Mesenchymal stem cell (in vitro differentiated cells and primary cell): ENCODE results near the gene KNSTRN.

Experiments
- DNase-seq: peaks from one replicate; pipeline ENCODE4 v3.0.0-alpha.2; 2013
- H2AFZ ChIP-seq: one replicate; pipeline ENCODE4 v1.6.1; 2013; ENCODE audit warnings: low read depth, mild to moderate bottlenecking, control low read depth, inconsistent platforms, low read length, moderate library complexity
- H2AK5ac ChIP-seq: 2 replicates; pipeline ENCODE4 v1.6.1; 2013; ENCODE audit warnings: low read length, moderate library complexity, mild to moderate bottlenecking, inconsistent platforms; ENCODE audit not compliant: severe bottlenecking
- H2BK120ac ChIP-seq: one replicate; pipeline ENCODE4 v1.6.1; 2013; ENCODE audit warnings: low read depth, mild to moderate bottlenecking, inconsistent platforms, low read length, moderate library complexity
- H2BK12ac ChIP-seq, 2 experiments: one replicate each; pipeline ENCODE4 v1.6.1; 2013; ENCODE audit warnings: inconsistent platforms in 2 of 2, low read length in 2 of 2, mild to moderate bottlenecking in 2 of 2, moderate library complexity in 2 of 2, control low read depth in 1 of 2
- H2BK15ac ChIP-seq: one replicate; pipeline ENCODE4 v1.6.1; 2013; ENCODE audit warnings: mild to moderate bottlenecking, low read depth, inconsistent platforms; ENCODE audit not compliant: poor library complexity, severe bottlenecking
- H2BK5ac ChIP-seq: 2 replicates; pipeline ENCODE4 v1.6.1; 2013; ENCODE audit warnings: low read depth, mild to moderate bottlenecking, low read length, control low read depth, inconsistent platforms; ENCODE audit not compliant: poor library complexity, severe bottlenecking
- H3K14ac ChIP-seq, 2 experiments: one replicate each; pipeline ENCODE4 v1.6.1; 2013; ENCODE audit warnings: inconsistent platforms in 2 of 2, low read length in 2 of 2, control low read depth in 1 of 2, mild to moderate bottlenecking in 1 of 2, moderate library complexity in 1 of 2
- H3K18ac ChIP-seq, 2 experiments: one replicate each; pipeline ENCODE4 v1.6.1; 2013; ENCODE audit warnings: inconsistent platforms in 2 of 2, low read length in 2 of 2, control low read depth in 1 of 2, low read depth in 1 of 2, mild to moderate bottlenecking in 1 of 2
- H3K23ac ChIP-seq, 2 experiments: one replicate each; pipeline ENCODE4 v1.6.1; 2013; ENCODE audit warnings: inconsistent platforms in 2 of 2, low read length in 2 of 2, mild to moderate bottlenecking in 2 of 2, moderate library complexity in 2 of 2, control low read depth in 1 of 2
- H3K27ac ChIP-seq: 2 replicates; pipeline ENCODE4 v1.5.1; 2013; ENCODE audit warnings: mild to moderate bottlenecking, moderate library complexity, low read length, control low read depth, inconsistent platforms; ENCODE audit not compliant: poor library complexity, severe bottlenecking
- H3K27me3 ChIP-seq, 2 experiments: 2 replicates each; pipeline versions ENCODE4 v1.6.1 to v1.7.0; 2013; ENCODE audit warnings: low read length in 2 of 2, mild to moderate bottlenecking in 2 of 2, moderate library complexity in 2 of 2, control low read depth in 1 of 2, inconsistent platforms in 1 of 2; ENCODE audit not compliant: control insufficient read depth in 1 of 2, insufficient read depth in 1 of 2
- H3K36me3 ChIP-seq, 2 experiments: 2 replicates each; pipeline versions ENCODE4 v1.6.1 to v1.7.0; 2013; ENCODE audit warnings: low read length in 2 of 2, control low read depth in 1 of 2, inconsistent platforms in 1 of 2, low read depth in 1 of 2, mild to moderate bottlenecking in 1 of 2; ENCODE audit not compliant: insufficient read depth in 2 of 2, control insufficient read depth in 1 of 2
- H3K4ac ChIP-seq, 2 experiments: one replicate each; pipeline ENCODE4 v1.6.1; 2013; ENCODE audit warnings: inconsistent platforms in 2 of 2, low read length in 2 of 2, mild to moderate bottlenecking in 2 of 2, moderate library complexity in 2 of 2, control low read depth in 1 of 2, low read depth in 1 of 2
- H3K4me1 ChIP-seq: 2 replicates; pipeline ENCODE4 v1.6.1; 2013; ENCODE audit warnings: low read depth, low read length, control low read depth; ENCODE audit not compliant: control insufficient read depth, insufficient read depth
- H3K4me2 ChIP-seq: 2 replicates; pipeline ENCODE4 v1.6.1; 2013; ENCODE audit warnings: low read length, mild to moderate bottlenecking, inconsistent platforms; ENCODE audit not compliant: poor library complexity, severe bottlenecking
- H3K4me3 ChIP-seq, 2 experiments: 2 replicates each; pipeline versions ENCODE4 v1.5.1 to v1.7.0; 2013; ENCODE audit warnings: low read length in 2 of 2, mild to moderate bottlenecking in 2 of 2, control low read depth in 1 of 2, low read depth in 1 of 2; ENCODE audit not compliant: insufficient read depth in 1 of 2
- H3K79me1 ChIP-seq: replicated peaks from 2 replicates; pipeline ENCODE4 v1.6.1; 2013; ENCODE audit warnings: mild to moderate bottlenecking, control low read depth, low read length, inconsistent platforms; ENCODE audit not compliant: poor library complexity, severe bottlenecking
- H3K9ac ChIP-seq: 2 replicates; pipeline ENCODE4 v1.7.0; 2013; ENCODE audit warnings: mild to moderate bottlenecking, low read length, moderate library complexity
- H3K9me3 ChIP-seq: 2 replicates; pipeline ENCODE4 v1.7.0; 2013; ENCODE audit warnings: mild to moderate bottlenecking, low read length; ENCODE audit not compliant: control insufficient read depth
- H4K8ac ChIP-seq: one replicate; pipeline ENCODE4 v1.6.1; 2013; ENCODE audit warnings: inconsistent platforms, mild to moderate bottlenecking, low read length, moderate library complexity
- H4K91ac ChIP-seq: one replicate; pipeline ENCODE4 v1.6.1; 2013; ENCODE audit warnings: mild to moderate bottlenecking, low read length, inconsistent platforms
- WGBS: methylation state at CpG from one replicate; pipeline ENCODE4 v1.1.7; 2013; ENCODE audit warnings: mixed read lengths; 5-methylcytosine and 5-hydroxymethylcytosine counted together

KNSTRN gene

GRCh38 chr15:40388941-40389823 is 6.7 kb downstream of the KNSTRN start:
- no peak overlapping the region for H3K18ac ChIP-seq
- no peak overlapping the region for H3K9ac ChIP-seq
- no peak overlapping the region for H2BK15ac ChIP-seq
- peaks cover 19% of the 10 kb centered on the region for H3K79me1 ChIP-seq
- H2AFZ ChIP-seq = no peak overlapping the region
- H3K23ac ChIP-seq = no peak overlapping the region
- peaks cover 35 to 78% of the 10 kb centered on the region in 2 experiments for H3K36me3 ChIP-seq
- no peak overlapping the region for H2BK12ac ChIP-seq
- peaks cover 2% of the 10 kb centered on the region for H3K4me1 ChIP-seq
- H3K14ac ChIP-seq = no peak overlapping the region
- H2BK120ac ChIP-seq = no peak overlapping the region
- no peaks in the 10 kb centered on the region for H3K9me3 ChIP-seq
- H3K27me3 ChIP-seq = no peaks in the 10 kb centered on the region
- H3K4ac ChIP-seq = no peak overlapping the region
- H3K4me3 ChIP-seq = no peak overlapping the region
- H2AK5ac ChIP-seq = no peak overlapping the region
- H4K8ac ChIP-seq = no peak overlapping the region
- H3K27ac ChIP-seq = no peak overlapping the region
- over 99% methylated on average over 11 of the region's 13 CpGs for WGBS
- no peak for DNase-seq
- H3K4me2 ChIP-seq = no peak overlapping the region
- H2BK5ac ChIP-seq = no peak overlapping the region
- H4K91ac ChIP-seq = no peak overlapping the region

- no peak overlapping the region for H3K4me2 ChIP-seq
- no peak overlapping the region for H3K4me3 ChIP-seq
- H2BK120ac ChIP-seq = no peak overlapping the region
- no peak overlapping the region for H2BK12ac ChIP-seq
- H3K14ac ChIP-seq = no peak overlapping the region
- H4K91ac ChIP-seq = no peak overlapping the region
- no peaks in the 10 kb centered on the region for H3K4me1 ChIP-seq
- H3K9ac ChIP-seq = peak overlapping the region; percentile 55
- H2BK15ac ChIP-seq = no peak overlapping the region
- WGBS = 98% methylated on average over 2 of the region's 2 CpGs
- H4K8ac ChIP-seq = no peak overlapping the region
- DNase-seq = no peak
- H3K18ac ChIP-seq = no peak overlapping the region
- H2AFZ ChIP-seq = no peak overlapping the region
- H2AK5ac ChIP-seq = no peak overlapping the region
- H3K4ac ChIP-seq = no peak overlapping the region
- H3K23ac ChIP-seq = no peak overlapping the region
- no peaks in the 10 kb centered on the region for H3K27me3 ChIP-seq
- H3K79me1 ChIP-seq = peaks cover 16% of the 10 kb centered on the region
- H3K27ac ChIP-seq = no peak overlapping the region
- H2BK5ac ChIP-seq = no peak overlapping the region
- no peaks in the 10 kb centered on the region for H3K9me3 ChIP-seq
- peaks cover 35 to 82% of the 10 kb centered on the region in 2 experiments for H3K36me3 ChIP-seq
Measured at GRCh38 chr15:40389824-40390595, 7.5 kb downstream of the KNSTRN start.

- 100% methylated on average over 3 of the region's 4 CpGs for WGBS
- Histone ChIP-seq H3K4me3 (no peak overlapping the region), H3K36me3 (peaks cover 20 to 55% of the 10 kb centered on the region in 2 experiments), H2AK5ac (no peak overlapping the region), H3K79me1 (peaks cover 2% of the 10 kb centered on the region), H3K14ac (no peak overlapping the region), H3K9ac (no peak overlapping the region), H4K8ac (no peak overlapping the region), H2BK120ac (no peak overlapping the region), H2AFZ (no peak overlapping the region), H3K4ac (no peak overlapping the region), H2BK12ac (no peak overlapping the region), H3K27ac (no peak overlapping the region), H3K18ac (no peak overlapping the region), H3K9me3 (no peaks in the 10 kb centered on the region), H2BK15ac (no peak overlapping the region), H4K91ac (no peak overlapping the region), H3K27me3 (no peaks in the 10 kb centered on the region), H3K23ac (no peak overlapping the region), H3K4me2 (no peak overlapping the region), H3K4me1 (no peaks in the 10 kb centered on the region), H2BK5ac (no peak overlapping the region)
- peak; percentile 17 for DNase-seq
Measured at GRCh38 chr15:40392986-40393948, 10.7 kb downstream of the KNSTRN start.
